Lung (tissue), 12 donors: ENCODE measurements around the gene RNF227. TPM values are rescaled to one million over a fixed set of nuclear protein-coding genes. Genes with fewer than 3 reads are reported as not detected.

ENCODE experiments used
- ATAC-seq: fragments of 200-7000 bp; cut with Tn5 transposase; one replicate; pipeline ENCODE4 v1.9.1; 2020; ENCODE audit warnings: moderate number of reproducible peaks; ENCODE audit not compliant: insufficient read depth, low FRiP score
- DNase-seq, 3 donors: peaks; one replicate each; pipeline ENCODE4 v3.0.0-alpha.2; 2013 to 2017
- H3K27ac ChIP-seq, 2 donors: one replicate each; pipeline ENCODE4 v1.5.1; 2013; ENCODE audit warnings: mild to moderate bottlenecking in 2 of 2, moderate library complexity in 2 of 2, control low read depth in 1 of 2, inconsistent platforms in 1 of 2, low read depth in 1 of 2, low read length in 1 of 2
- H3K27me3 ChIP-seq, 3 donors: one replicate each; pipeline ENCODE4 v1.5.1; 2013; ENCODE audit warnings: low read length in 2 of 3; ENCODE audit not compliant: control insufficient read depth in 3 of 3, insufficient read depth in 3 of 3
- H3K36me3 ChIP-seq, 4 donors: one replicate each; pipeline ENCODE4 v1.5.1; 2013; ENCODE audit warnings: low read length in 4 of 4, mild to moderate bottlenecking in 1 of 4, moderate library complexity in 1 of 4; ENCODE audit not compliant: control insufficient read depth in 4 of 4, insufficient read depth in 4 of 4
- H3K4me1 ChIP-seq, 5 donors: one replicate each; pipeline ENCODE4 v1.5.1; 2013; ENCODE audit warnings: low read length in 5 of 5, mild to moderate bottlenecking in 2 of 5, moderate library complexity in 1 of 5; ENCODE audit not compliant: control insufficient read depth in 5 of 5, insufficient read depth in 5 of 5
- H3K4me3 ChIP-seq: one replicate; pipeline ENCODE4 v1.5.1; 2013; ENCODE audit warnings: mild to moderate bottlenecking, control low read depth, moderate library complexity
- H3K9ac ChIP-seq, 2 donors: one replicate each; pipeline ENCODE4 v1.5.1; 2013; ENCODE audit warnings: low read length in 2 of 2, control low read depth in 1 of 2; ENCODE audit not compliant: insufficient read depth in 1 of 2
- H3K9me3 ChIP-seq, 4 donors: one replicate each; pipeline ENCODE4 v1.5.1; 2013; ENCODE audit warnings: low read length in 3 of 4, mild to moderate bottlenecking in 1 of 4, moderate library complexity in 1 of 4; ENCODE audit not compliant: control insufficient read depth in 4 of 4, insufficient read depth in 3 of 4
- WGBS, 2 donors: extraction: QIAGEN DNeasy Blood & Tissue Kit; methylation state at CpG; one replicate each; pipeline ENCODE4 v1.1.7; 2013; 5-methylcytosine and 5-hydroxymethylcytosine counted together
- polyA plus RNA-seq, 2 donors: library from polyadenylated mRNA; stranded (reverse); fragments of 200-250 nt; gene quantifications; one replicate each; pipeline ENCODE4 v1.2.1, GENCODE V29; 2013
- total RNA-seq, 2 donors: library from RNA; depleted of rRNA in 1 of 2; stranded (reverse); fragments of >200 nt in 1 of 2; gene quantifications; one replicate each; pipeline ENCODE4 v1.2.1, GENCODE V29; 2014 to 2021
- TF ChIP-seq, protein P1 (sequence below): IDR thresholded peaks from 2 replicates; pipeline ENCODE4 v1.5.1; 2012; ENCODE audit warnings: mild to moderate bottlenecking; ENCODE audit errors: control extremely low read depth, extremely low read depth
- donor health status: control.
- donor health status: control.
- donor health status: Bipolar disorder and iron deficiency.
- donor health status: healthy.
- donor health status: DM: yes; HTN: yes; CAD: no.

Gene RNF227
- total and polyA plus RNA-seq, 4 donors = 4.1 to 8.0 (median 5.7) TPM

DNA sequence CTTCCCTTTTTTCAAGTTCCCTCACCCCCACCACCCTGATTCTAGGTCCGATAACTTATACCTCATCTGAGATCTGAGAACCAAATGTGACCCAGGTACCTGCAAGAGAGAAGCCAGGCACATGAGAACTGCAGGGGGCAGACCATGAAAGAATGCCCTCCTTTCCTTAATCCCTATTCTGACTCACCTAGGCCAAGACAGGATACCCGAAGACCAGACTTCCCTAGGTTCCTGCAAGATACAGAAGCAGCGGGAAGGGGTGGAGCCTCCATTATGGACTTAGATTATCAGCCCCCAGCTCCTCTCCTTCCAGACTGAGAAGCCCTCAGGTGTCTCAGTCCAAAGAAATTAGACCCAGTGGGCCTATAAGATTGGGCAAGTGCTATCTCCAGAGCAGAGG lies 11.5 kb upstream of the RNF227 start:
- Histone ChIP-seq H3K4me3 (no peak overlapping the region), H3K27ac (no peak overlapping the region), H3K9me3 (no peaks in the 10 kb centered on the region), H3K4me1 (peaks cover 0 to 20% (median 5%) of the 10 kb centered on the region in 5 donors), H3K36me3 (peaks cover 0 to 2% (median 0%) of the 10 kb centered on the region in 4 donors), H3K9ac (no peak overlapping the region), H3K27me3 (no peaks in the 10 kb centered on the region)
- DNase-seq (no peak), ATAC-seq (no peak)
- 76 to 86% methylated on average over 3 of the region's 3 CpGs for WGBS, 2 donors
- TF ChIP-seq, protein P1, sequence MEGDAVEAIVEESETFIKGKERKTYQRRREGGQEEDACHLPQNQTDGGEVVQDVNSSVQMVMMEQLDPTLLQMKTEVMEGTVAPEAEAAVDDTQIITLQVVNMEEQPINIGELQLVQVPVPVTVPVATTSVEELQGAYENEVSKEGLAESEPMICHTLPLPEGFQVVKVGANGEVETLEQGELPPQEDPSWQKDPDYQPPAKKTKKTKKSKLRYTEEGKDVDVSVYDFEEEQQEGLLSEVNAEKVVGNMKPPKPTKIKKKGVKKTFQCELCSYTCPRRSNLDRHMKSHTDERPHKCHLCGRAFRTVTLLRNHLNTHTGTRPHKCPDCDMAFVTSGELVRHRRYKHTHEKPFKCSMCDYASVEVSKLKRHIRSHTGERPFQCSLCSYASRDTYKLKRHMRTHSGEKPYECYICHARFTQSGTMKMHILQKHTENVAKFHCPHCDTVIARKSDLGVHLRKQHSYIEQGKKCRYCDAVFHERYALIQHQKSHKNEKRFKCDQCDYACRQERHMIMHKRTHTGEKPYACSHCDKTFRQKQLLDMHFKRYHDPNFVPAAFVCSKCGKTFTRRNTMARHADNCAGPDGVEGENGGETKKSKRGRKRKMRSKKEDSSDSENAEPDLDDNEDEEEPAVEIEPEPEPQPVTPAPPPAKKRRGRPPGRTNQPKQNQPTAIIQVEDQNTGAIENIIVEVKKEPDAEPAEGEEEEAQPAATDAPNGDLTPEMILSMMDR = no peak

DNA sequence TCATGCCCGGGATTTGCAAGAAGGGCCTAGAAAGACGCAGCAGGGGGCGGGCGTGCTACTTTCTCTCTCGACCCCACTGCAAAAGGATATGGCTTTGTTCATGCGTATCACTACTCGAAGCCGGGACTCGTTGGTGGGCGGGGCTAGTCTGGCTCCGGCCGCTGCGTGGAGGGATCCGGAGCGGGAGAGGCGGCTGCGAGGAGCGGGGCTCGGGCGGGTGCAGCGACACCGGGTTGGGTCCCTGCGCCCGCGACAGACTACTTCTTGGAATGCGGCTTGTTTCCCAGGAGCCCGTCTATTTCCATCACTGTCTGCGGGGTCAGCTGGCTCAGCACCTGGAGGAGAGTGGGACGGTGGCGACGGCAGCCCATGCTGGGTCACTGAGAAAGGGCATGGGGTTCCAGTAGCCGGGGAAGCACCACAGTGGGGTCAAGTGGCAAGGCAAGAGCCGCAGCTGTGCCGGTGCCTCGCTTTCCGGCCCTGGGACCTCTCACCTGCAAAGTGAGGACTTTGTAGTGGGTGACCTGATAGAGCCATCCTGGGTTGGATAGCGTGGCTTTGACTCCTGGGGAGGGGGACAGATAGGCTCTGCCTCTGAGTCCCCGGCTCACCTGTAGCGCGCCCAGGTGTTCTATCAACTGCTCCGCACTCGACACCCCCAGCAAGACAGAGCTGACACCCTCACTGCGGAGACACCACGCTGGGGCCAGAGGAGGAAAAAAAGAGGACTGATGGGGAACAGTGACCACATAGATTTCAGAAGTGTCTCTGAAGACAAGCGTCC lies 6.9 kb upstream of the RNF227 start:
- peaks cover 0 to under 1% (median 0%) of the 10 kb centered on the region in 4 donors for H3K36me3 ChIP-seq
- H3K27ac ChIP-seq = peak overlapping the region in 1 of 2 donors; percentile 82
- ATAC-seq = peak; percentile 84
- H3K4me1 ChIP-seq = peaks cover 0 to 16% (median 4%) of the 10 kb centered on the region in 5 donors
- 20 to 21% methylated on average over 45 of the region's 45 CpGs for WGBS, 2 donors
- no peak overlapping the region for H3K4me3 ChIP-seq
- H3K9me3 ChIP-seq = no peaks in the 10 kb centered on the region
- DNase-seq = peak; percentile 95 to 97 (median 96)
- H3K27me3 ChIP-seq = no peaks in the 10 kb centered on the region
- H3K9ac ChIP-seq = peak overlapping the region; percentile 30 to 91
- TF ChIP-seq, protein P1 = no peak

DNA sequence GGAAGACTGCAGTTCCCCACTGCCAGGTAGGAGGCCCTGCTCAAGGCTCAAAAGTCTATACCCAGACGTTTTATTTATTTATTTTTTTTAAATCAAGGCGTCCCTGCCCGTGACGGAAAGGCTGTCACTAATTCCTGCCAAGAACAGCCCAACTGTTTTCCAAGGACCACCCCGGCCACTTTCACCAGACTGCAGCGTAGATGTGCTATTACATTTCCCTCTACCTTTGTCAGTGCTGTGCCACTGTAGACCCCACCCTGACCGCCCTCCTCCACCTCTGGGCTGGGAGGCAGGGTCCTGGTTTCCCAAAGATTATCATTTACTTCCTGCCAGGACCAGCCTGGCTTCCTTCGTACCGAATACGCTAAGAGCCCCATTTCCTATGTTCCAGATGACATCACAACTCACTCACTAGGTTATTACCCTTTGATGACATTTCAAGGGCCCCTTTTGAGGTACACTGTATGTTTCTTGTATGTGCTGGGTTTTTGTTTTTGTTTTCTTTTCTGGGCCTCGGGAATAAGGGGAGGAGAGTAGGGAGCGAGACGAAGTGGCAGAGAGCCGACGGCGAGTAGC lies 6.3 kb upstream of the RNF227 start:
- TF ChIP-seq, protein P1 = no peak
- DNase-seq = peak; percentile 56 to 77 (median 74)
- peaks cover 0 to 16% (median 4%) of the 10 kb centered on the region in 5 donors for H3K4me1 ChIP-seq
- 24 to 27% methylated on average over 16 of the region's 16 CpGs for WGBS, 2 donors
- H3K27me3 ChIP-seq = no peaks in the 10 kb centered on the region
- peak overlapping the region; percentile 5 for H3K4me3 ChIP-seq
- peak overlapping the region; percentile 30 to 91 for H3K9ac ChIP-seq
- H3K9me3 ChIP-seq = no peaks in the 10 kb centered on the region
- peak overlapping the region; percentile 34 to 82 for H3K27ac ChIP-seq
- no peaks in the 10 kb centered on the region for H3K36me3 ChIP-seq
- ATAC-seq = no peak
